ENCODE measurements around the gene LMBRD2. TPM values are rescaled to one million over a fixed set of nuclear protein-coding genes. Genes with fewer than 3 reads are reported as not detected.
"Not testable (repeated sequence)": the region's sequence is repeated elsewhere in the genome, so short reads cannot be mapped to it uniquely, and the experiment has no call there.

The LMBRD2 gene
- total RNA-seq: 10 to 100 TPM; 10.9 to 13.7 (median 13.0) TPM
- 4.2 TPM for polyA plus RNA-seq
- long read RNA-seq, donor 1, full-length matches to known transcripts: 14 of 24 reads
- long read RNA-seq, donor 1, partial matches to known transcripts: 8 of 24 reads
- long read RNA-seq, donor 1, other reads (novel, unspliced or antisense): 2 of 24 reads
- long read RNA-seq, donor 2, full-length matches to known transcripts: 3 of 4 reads
- long read RNA-seq, donor 2, partial matches to known transcripts: 1 of 4 reads
- long read RNA-seq, donor 2, other reads (novel, unspliced or antisense): 0 of 4 reads
- long read RNA-seq, donor 3, full-length matches to known transcripts: 22 of 30 reads
- long read RNA-seq, donor 3, partial matches to known transcripts: 2 of 30 reads
- long read RNA-seq, donor 3, other reads (novel, unspliced or antisense): 6 of 30 reads
- long read RNA-seq, donor 4, full-length matches to known transcripts: 4 of 6 reads
- long read RNA-seq, donor 4, partial matches to known transcripts: 0 of 6 reads
- long read RNA-seq, donor 4, other reads (novel, unspliced or antisense): 2 of 6 reads

DNA sequence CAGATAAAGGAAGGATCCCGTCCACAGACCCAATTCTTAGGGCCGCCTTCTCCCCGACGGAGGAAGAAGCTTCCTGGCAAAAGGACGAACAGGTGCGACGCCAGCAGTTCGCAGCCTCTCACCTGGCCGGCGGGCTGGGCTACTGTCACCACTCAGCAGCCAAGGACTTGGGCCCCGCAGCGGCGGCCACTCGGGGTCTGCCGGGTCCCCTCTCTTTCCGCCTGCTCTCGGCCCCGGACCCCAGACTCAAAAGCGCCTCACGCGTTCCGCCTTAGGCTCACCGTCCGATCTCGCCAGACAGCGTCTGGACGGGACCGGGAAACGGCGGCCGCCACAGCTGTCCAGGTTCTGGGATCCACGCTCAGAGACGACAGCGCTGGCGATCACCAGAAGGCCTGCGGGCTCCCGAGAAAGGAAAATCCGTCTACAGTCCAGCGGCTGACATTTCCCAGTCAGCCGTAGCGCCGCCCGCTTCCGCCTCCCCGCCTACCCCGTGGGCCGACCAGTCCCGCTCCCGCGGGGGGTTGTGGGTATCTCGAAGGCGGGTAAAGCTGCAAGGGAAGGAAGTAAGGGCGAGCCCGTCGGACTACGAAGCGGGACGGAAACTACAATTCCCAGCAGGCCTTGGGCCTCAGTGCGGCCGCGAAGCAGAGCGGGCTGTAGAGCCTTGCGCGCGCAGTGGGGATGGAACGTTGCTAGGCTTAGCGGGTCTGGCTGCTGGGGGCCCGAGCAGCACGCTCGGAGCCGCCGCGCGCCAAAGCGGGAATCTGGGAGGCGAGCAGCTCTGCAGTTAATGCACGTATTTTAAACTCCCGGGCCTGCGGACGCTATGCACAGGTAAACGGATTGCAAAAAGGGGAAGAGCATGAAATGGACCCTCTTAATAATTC lies at the start of gene LMBRD2, which contains the start of gene SKP2:
TSS of gene LMBRD2 (minus strand) at position 454 of the 890 bp plus-strand sequence. CDS start 8,538 bp downstream, outside the sequence.
TSS of gene SKP2 (plus strand) at position 678 of the 890 bp plus-strand sequence. CDS start at position 830, 152 bp downstream.
- WGBS: under 1% methylated on average over 81 of the region's 81 CpGs
- DNase-seq (peak; percentile 98 to 99 (median 98)), ATAC-seq (peak; percentile 100)
- Histone ChIP-seq H3K27ac (ENCODE audit: low read length) (peak within 1 kb of the TSS; percentile 75), H3K4me1 (ENCODE audit: control insufficient read depth, insufficient read depth, low read length) (peaks cover 9% of the 10 kb centered on the region), H3K27me3 (ENCODE audit: control insufficient read depth, insufficient read depth) (no peaks in the 10 kb centered on the region), H3K4me3 (ENCODE audit: low read length) (peak within 1 kb of the TSS; percentile 91), H3K9me3 (ENCODE audit: control insufficient read depth, low read length) (peaks cover 2% of the 10 kb centered on the region)
- intact Hi-C loops (cut with DNase I): no loop called here

DNA sequence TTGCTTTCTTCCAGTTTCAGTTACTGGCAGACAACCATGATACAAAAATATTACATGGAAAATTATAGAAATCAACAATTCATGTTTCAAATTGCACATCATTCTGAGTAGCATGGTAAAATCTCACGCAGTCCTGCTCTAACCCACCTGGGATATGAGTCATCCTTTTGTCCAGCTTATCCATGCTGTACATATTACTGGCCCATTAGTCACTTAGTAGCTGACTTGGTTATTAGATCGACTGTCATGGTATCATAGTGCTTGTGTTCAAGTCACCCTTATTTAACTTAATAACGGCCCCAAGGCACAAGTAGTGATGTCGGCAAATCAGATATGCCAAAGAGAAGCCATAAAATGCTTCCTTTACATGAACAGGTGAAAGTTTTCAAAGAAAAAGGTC lies 48.8 kb upstream of the LMBRD2 start:
- DNase-seq (no peak), ATAC-seq (no peak)
- 81% methylated on average over 4 of the region's 4 CpGs for WGBS
- Histone ChIP-seq H3K9me3 (ENCODE audit: control insufficient read depth, low read length) (no peaks in the 10 kb centered on the region), H3K4me1 (ENCODE audit: control insufficient read depth, insufficient read depth, low read length) (no peaks in the 10 kb centered on the region), H3K27ac (ENCODE audit: low read length) (no peak overlapping the region), H3K27me3 (ENCODE audit: control insufficient read depth, insufficient read depth) (no peaks in the 10 kb centered on the region), H3K4me3 (ENCODE audit: low read length) (no peak overlapping the region)
- intact Hi-C loops (cut with DNase I): no loop called here

- ATAC-seq: no peak
- Histone ChIP-seq H3K4me1 (ENCODE audit: control insufficient read depth, insufficient read depth, low read length) (no peaks in the 10 kb centered on the region), H3K27me3 (ENCODE audit: control insufficient read depth, insufficient read depth) (no peaks in the 10 kb centered on the region), H3K9me3 (ENCODE audit: control insufficient read depth, low read length) (no peaks in the 10 kb centered on the region), H3K4me3 (ENCODE audit: low read length) (no peak overlapping the region), H3K27ac (ENCODE audit: low read length) (no peak overlapping the region)
- 59% methylated on average over 2 of the region's 2 CpGs for WGBS
- intact Hi-C loops (cut with DNase I): no loop called here
- no peak for DNase-seq
Observed at GRCh38 chr5:36199620-36200019, 47.9 kb upstream of the LMBRD2 start.

GRCh38 chr5:36198783-36199182 lies 47.1 kb upstream of the LMBRD2 start:
- H3K9me3 ChIP-seq (ENCODE audit: control insufficient read depth, low read length); H3K27ac ChIP-seq (ENCODE audit: low read length); intact Hi-C loops (cut with DNase I); DNase-seq; ATAC-seq; H3K4me3 ChIP-seq (ENCODE audit: low read length); H3K4me1 ChIP-seq (ENCODE audit: control insufficient read depth, insufficient read depth, low read length); H3K27me3 ChIP-seq (ENCODE audit: control insufficient read depth, insufficient read depth): not testable (repeated sequence)
- 80% methylated on average over 2 of the region's 3 CpGs for WGBS

DNA sequence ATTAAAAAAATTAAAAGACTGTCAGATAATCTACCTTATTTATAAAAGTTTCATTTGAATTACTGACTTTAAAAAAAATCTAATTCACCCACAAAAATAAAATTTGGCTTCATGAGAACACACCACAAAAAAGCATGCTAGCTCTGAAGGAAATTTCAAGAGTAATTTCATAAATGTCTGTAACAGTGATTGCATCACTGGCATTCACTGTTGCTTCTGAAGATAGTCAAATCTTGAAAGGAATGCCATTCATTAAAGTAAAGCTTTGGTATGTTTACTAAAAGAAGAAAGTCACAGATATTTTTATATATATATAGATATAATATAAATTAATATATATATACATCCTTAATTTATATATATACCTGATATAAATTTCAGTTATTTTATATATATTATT lies 46.6 kb upstream of the LMBRD2 start:
- Histone ChIP-seq H3K4me1 (ENCODE audit: control insufficient read depth, insufficient read depth, low read length) (no peaks in the 10 kb centered on the region), H3K9me3 (ENCODE audit: control insufficient read depth, low read length) (no peaks in the 10 kb centered on the region)
- intact Hi-C loops (cut with DNase I): no loop called here

DNA sequence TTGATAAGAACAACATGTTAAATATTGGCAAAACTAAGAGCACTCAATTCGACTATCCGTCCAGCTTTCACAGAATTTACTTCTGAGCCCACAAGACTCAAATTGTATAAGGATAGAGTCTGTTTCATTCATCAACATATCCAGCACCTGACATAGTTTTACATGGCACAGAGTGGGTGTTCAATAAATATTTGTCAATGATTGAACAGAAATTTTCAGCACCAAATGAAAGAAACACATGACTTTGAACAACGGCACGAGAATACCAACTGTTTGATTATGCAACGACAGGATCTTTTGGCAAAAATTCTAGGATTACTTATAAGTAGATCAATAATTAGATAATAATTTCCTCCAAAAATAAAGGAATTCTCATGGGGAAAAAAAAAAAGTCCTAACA lies 42.1 kb upstream of the LMBRD2 start:
- DNase-seq: no peak
- H3K27ac ChIP-seq (ENCODE audit: low read length): no peak overlapping the region
- H3K27me3 ChIP-seq (ENCODE audit: control insufficient read depth, insufficient read depth): no peaks in the 10 kb centered on the region
- intact Hi-C loops (cut with DNase I): no loop called here
- H3K9me3 ChIP-seq (ENCODE audit: control insufficient read depth, low read length): no peaks in the 10 kb centered on the region
- 96% methylated on average over 5 of the region's 5 CpGs for WGBS
- no peak overlapping the region for H3K4me3 ChIP-seq (ENCODE audit: low read length)
- H3K4me1 ChIP-seq (ENCODE audit: control insufficient read depth, insufficient read depth, low read length): no peaks in the 10 kb centered on the region
- no peak for ATAC-seq

More for the DNA sequence above, 46.6 kb upstream of the LMBRD2 start:
- no peak overlapping the region for H3K27ac ChIP-seq (ENCODE audit: low read length)
- H3K4me3 ChIP-seq (ENCODE audit: low read length): no peak overlapping the region
- DNase-seq: no peak
- no peak for ATAC-seq
- H3K27me3 ChIP-seq (ENCODE audit: control insufficient read depth, insufficient read depth): no peaks in the 10 kb centered on the region

- H3K4me1 ChIP-seq (ENCODE audit: control insufficient read depth, insufficient read depth, low read length); H3K4me3 ChIP-seq (ENCODE audit: low read length); H3K27ac ChIP-seq (ENCODE audit: low read length); intact Hi-C loops (cut with DNase I); DNase-seq; ATAC-seq; H3K27me3 ChIP-seq (ENCODE audit: control insufficient read depth, insufficient read depth); H3K9me3 ChIP-seq (ENCODE audit: control insufficient read depth, low read length): not testable (repeated sequence)
- 95% methylated on average over 3 of the region's 4 CpGs for WGBS
Observed at GRCh38 chr5:36184408-36184807, 32.7 kb upstream of the LMBRD2 start.

DNA sequence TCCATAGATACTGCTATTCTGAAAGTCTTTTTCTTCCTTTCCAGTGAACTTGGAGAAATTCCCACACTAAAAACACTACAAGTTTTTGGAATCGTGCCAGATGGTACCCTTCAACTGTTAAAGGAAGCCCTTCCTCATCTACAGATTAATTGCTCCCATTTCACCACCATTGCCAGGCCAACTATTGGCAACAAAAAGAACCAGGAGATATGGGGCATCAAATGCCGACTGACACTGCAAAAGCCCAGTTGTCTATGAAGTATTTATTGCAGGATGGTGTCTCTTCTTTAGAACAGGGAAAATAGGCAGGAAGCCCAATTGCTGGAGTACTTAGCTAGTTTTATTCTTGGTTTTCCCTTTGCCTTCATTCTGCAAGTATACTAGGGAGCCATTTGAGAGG lies 30.1 kb upstream of the LMBRD2 start:
- intact Hi-C loops (cut with DNase I): no loop called here
- Histone ChIP-seq H3K4me3 (ENCODE audit: low read length) (no peak overlapping the region), H3K4me1 (ENCODE audit: control insufficient read depth, insufficient read depth, low read length) (no peaks in the 10 kb centered on the region), H3K27ac (ENCODE audit: low read length) (no peak overlapping the region), H3K9me3 (ENCODE audit: control insufficient read depth, low read length) (no peaks in the 10 kb centered on the region), H3K27me3 (ENCODE audit: control insufficient read depth, insufficient read depth) (no peaks in the 10 kb centered on the region)
- ATAC-seq: no peak
- DNase-seq: no peak
- 60% methylated on average over 2 of the region's 2 CpGs for WGBS

DNA sequence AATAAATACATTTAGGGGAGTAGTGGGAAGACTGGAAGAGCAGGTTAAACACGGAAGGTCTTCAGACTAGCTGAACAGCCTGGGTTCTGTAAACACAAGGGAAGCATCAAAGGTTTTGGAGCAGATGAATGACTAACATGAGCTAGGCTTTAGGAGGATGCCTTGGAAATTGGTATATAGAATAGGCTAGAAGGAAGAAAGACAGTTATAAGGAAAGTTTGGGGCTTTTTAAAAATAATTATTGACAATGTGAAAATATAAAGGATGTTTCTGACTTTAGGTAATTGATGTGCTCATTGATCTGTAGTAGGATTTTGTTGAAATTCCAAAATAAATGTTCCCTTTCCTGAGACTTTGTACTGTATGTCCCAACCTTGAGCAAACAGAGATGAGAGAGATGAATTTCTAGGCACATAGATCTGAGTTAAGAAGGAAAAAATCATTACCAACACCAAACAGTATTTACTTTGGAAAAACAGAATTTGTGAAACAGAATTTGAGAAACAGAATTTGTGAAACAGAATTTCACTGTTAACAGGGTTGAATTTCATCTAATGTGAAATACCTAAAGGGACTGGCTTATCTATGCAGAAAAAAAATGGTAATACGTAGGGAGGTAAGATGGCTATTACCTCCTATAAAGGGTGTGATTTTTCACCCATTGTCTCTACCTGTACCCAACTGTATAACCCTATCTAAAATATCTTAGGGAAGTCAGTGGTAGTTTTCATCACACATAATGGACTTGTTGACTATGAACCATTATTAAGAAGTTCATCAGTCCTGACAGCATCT lies 29.1 kb upstream of the LMBRD2 start:
- ATAC-seq: no peak
- no peaks in the 10 kb centered on the region for H3K27me3 ChIP-seq (ENCODE audit: control insufficient read depth, insufficient read depth)
- H3K9me3 ChIP-seq (ENCODE audit: control insufficient read depth, low read length): no peaks in the 10 kb centered on the region
- DNase-seq: no peak
- H3K4me3 ChIP-seq (ENCODE audit: low read length): no peak overlapping the region
- 93% methylated on average over 2 of the region's 2 CpGs for WGBS
- H3K4me1 ChIP-seq (ENCODE audit: control insufficient read depth, insufficient read depth, low read length): no peaks in the 10 kb centered on the region
- no peak overlapping the region for H3K27ac ChIP-seq (ENCODE audit: low read length)
- intact Hi-C loops (cut with DNase I): no loop called here

- H3K4me3 ChIP-seq (ENCODE audit: low read length): no peak overlapping the region
- WGBS: 91% methylated on average over 4 of the region's 4 CpGs
- ATAC-seq (no peak), DNase-seq (no peak)
- H3K27me3 ChIP-seq (ENCODE audit: control insufficient read depth, insufficient read depth): no peaks in the 10 kb centered on the region
- no peaks in the 10 kb centered on the region for H3K4me1 ChIP-seq (ENCODE audit: control insufficient read depth, insufficient read depth, low read length)
- no peak overlapping the region for H3K27ac ChIP-seq (ENCODE audit: low read length)
- intact Hi-C loops (cut with DNase I): loop anchor here in 2 of 4 donors (10.0 kb wide), 1 partner anchor 125 kb away; the partner anchor contains the start of gene RANBP3L (in 2 of the 2)
- H3K9me3 ChIP-seq (ENCODE audit: control insufficient read depth, low read length): no peaks in the 10 kb centered on the region
Observed at GRCh38 chr5:36179950-36180349, 28.3 kb upstream of the LMBRD2 start.
